Measurements from ENCODE around the gene SUFU. TPM values are rescaled to one million over a fixed set of nuclear protein-coding genes. Genes with fewer than 3 reads are reported as not detected.

The SUFU gene
- total and polyA plus RNA-seq, 2 of the 13 experiments (the other 11 are each of a cell fraction or from before 2014, with no cell fraction given) = 2.9 to 5.5 TPM

- TF ChIP-seq, protein P1, sequence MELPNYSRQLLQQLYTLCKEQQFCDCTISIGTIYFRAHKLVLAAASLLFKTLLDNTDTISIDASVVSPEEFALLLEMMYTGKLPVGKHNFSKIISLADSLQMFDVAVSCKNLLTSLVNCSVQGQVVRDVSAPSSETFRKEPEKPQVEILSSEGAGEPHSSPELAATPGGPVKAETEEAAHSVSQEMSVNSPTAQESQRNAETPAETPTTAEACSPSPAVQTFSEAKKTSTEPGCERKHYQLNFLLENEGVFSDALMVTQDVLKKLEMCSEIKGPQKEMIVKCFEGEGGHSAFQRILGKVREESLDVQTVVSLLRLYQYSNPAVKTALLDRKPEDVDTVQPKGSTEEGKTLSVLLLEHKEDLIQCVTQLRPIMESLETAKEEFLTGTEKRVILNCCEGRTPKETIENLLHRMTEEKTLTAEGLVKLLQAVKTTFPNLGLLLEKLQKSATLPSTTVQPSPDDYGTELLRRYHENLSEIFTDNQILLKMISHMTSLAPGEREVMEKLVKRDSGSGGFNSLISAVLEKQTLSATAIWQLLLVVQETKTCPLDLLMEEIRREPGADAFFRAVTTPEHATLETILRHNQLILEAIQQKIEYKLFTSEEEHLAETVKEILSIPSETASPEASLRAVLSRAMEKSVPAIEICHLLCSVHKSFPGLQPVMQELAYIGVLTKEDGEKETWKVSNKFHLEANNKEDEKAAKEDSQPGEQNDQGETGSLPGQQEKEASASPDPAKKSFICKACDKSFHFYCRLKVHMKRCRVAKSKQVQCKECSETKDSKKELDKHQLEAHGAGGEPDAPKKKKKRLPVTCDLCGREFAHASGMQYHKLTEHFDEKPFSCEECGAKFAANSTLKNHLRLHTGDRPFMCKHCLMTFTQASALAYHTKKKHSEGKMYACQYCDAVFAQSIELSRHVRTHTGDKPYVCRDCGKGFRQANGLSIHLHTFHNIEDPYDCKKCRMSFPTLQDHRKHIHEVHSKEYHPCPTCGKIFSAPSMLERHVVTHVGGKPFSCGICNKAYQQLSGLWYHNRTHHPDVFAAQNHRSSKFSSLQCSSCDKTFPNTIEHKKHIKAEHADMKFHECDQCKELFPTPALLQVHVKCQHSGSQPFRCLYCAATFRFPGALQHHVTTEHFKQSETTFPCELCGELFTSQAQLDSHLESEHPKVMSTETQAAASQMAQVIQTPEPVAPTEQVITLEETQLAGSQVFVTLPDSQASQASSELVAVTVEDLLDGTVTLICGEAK (IDR thresholded peaks at IDR 0.05) = no peak
- TF ChIP-seq, protein P1 (CRISPR knock-in tag; IDR thresholded peaks at IDR 0.05) = no peak
- TF ChIP-seq ZNF570 (CRISPR knock-in tag; IDR thresholded peaks at IDR 0.05; ENCODE audit: borderline replicate concordance) = no peak
- no peak for TF ChIP-seq EEA1 (CRISPR knock-in tag; IDR thresholded peaks at IDR 0.05; ENCODE audit: borderline replicate concordance)
- TF ChIP-seq NR2C2 (CRISPR knock-in tag; IDR thresholded peaks at IDR 0.05; ENCODE audit: borderline replicate concordance) = no peak
- TF ChIP-seq, protein P2, sequence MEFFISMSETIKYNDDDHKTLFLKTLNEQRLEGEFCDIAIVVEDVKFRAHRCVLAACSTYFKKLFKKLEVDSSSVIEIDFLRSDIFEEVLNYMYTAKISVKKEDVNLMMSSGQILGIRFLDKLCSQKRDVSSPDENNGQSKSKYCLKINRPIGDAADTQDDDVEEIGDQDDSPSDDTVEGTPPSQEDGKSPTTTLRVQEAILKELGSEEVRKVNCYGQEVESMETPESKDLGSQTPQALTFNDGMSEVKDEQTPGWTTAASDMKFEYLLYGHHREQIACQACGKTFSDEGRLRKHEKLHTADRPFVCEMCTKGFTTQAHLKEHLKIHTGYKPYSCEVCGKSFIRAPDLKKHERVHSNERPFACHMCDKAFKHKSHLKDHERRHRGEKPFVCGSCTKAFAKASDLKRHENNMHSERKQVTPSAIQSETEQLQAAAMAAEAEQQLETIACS (CRISPR knock-in tag; IDR thresholded peaks at IDR 0.05) = no peak
- no peak for TF ChIP-seq CREBL2 (CRISPR knock-in tag; IDR thresholded peaks at IDR 0.05; ENCODE audit: borderline replicate concordance)
- TF ChIP-seq SIX4 (CRISPR knock-in tag; IDR thresholded peaks at IDR 0.05) = no peak
- no peak for TF ChIP-seq MZF1 (CRISPR knock-in tag; IDR thresholded peaks at IDR 0.05; ENCODE audit: borderline replicate concordance)
- TF ChIP-seq DR1 (CRISPR knock-in tag; IDR thresholded peaks at IDR 0.05) = no peak
- TF ChIP-seq ZNF510 (CRISPR knock-in tag; IDR thresholded peaks at IDR 0.05; ENCODE audit: low read depth) = no peak
- TF ChIP-seq GPBP1L1 (CRISPR knock-in tag; IDR thresholded peaks at IDR 0.05) = no peak
- no peak for TF ChIP-seq PHF5A (CRISPR knock-in tag; IDR thresholded peaks at IDR 0.05; ENCODE audit: low read depth, unreplicated experiment)
These were observed 135.8 kb downstream of the SUFU start (continued) for GRCh38 chr10:102639537-102639936.

Measured in HepG2 (cell line).